ENCODE results near the gene AP1G1.
A peak's percentile ranks its signal among the peaks of the same experiment; 100 is the strongest.

AP1G1 gene

DNA sequence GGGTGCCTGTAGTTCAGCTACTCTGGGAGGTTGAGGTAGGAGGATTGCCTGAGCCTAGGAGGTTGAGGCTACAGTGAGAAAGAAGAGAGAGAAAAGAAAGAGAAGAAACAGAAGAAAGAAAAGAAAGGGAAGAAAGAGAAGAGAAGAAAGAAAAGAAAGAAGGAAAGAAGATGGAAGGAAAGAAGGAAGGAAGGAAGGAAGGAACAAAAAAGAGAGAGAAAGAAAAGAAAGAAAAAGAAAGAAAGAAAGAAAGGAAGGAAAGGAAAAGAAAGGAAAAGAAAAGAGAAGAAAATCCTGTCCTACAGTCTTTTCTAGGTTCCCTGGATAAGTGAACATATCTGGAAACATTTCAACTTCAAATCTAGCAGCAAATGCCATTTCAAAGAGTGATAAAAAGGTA is 54.5 kb downstream of the AP1G1 start:
- DNase-seq (ENCODE audit: low read depth) = no peak

- no peak for DNase-seq (ENCODE audit: low read depth)
Measured at GRCh38 chr16:71748226-71748625, 60.4 kb downstream of the AP1G1 start.

DNA sequence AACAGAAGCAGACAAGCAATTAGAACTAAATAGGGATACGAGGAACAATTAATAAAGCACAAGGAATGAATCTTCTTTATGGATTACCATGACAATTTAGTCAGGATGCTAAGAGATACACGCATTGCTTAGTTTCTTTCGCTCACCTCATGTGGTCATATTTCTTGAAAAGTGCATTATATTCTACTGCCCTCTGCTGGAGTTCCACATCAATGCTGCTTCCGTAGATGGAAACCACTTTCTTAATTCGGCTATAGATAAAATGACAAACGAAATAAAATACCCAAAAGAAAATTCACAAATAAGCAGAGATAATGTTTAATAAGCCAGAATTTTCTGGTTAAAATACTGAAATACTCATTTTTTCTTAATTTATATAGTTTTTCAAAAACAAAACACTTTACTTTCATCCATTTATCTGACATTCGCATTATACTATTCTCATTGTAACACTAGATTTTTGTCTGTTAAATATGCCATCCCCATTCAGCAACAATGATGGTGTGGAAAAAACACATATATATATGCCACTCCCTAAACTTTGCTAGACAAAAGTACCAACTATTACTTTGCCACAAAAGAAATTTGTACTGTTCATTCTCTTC is 62.1 kb downstream of the AP1G1 start:
- no peak for DNase-seq (ENCODE audit: low read depth)

DNA sequence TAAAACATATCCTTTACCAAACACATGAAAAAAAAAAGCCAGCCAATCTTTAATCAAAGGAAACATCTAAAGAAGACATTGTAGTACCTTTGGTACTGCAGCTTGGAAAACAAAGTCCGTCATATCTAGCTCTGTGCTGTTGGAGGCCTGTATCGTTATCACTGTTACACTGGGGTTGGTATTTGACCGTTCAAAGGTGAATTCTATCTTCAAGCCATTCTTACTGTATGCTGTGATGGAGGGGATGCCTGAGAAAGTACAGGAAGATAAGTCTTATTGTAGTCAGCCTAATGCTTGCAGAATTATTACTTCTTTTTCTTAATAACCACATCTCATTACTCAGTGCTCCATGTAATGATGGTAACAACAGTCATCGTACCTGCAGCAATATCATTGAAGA is 69.8 kb downstream of the AP1G1 start:
- DNase-seq (ENCODE audit: low read depth) = no peak

DNA sequence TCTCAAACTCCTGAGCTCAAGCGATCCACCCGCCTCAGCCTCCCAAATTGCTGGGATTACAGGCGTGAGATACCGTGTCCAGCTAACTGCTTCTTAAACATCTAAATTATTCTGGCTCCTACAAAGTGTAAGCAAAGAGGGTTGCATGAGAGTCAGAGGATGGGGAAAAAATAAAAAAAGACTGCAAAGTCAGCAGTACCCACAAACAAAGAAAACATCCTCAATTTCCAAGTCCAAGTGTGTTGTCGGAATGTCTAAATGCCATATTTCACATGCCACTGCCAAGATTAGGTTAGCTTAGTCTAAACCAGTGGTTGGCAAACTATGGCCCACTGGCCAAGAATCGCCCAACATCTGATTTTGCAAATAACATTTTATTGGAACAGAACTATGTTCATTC is 71.1 kb downstream of the AP1G1 start:
- no peak for DNase-seq (ENCODE audit: low read depth)

GRCh38 chr16:71734511-71734910 is 74.1 kb downstream of the AP1G1 start:
- DNase-seq (ENCODE audit: low read depth) = no peak

DNA sequence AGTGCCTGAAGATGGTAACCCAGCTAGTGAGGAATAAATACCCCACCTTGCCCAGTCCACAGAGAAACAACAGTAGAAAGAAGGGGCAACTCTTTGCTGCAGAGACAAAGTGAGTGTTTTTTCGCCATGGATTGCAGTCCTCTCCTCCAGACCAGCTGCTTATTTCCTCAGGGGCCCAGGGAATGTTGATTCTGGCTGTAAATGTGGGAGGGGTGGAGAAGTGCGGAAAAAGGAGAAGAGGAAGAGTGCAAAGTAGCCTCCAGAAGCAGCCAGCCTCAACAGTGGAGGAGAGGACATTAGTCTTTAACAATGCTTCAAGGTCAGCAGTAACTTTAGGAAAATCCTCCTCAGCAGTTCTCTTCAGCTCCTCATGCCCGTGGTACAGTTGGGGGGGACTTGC is 76.0 kb downstream of the AP1G1 start:
- DNase-seq (ENCODE audit: low read depth) = no peak

- DNase-seq (ENCODE audit: low read depth) = no peak
Measured at GRCh38 chr16:71727551-71728324, 80.9 kb downstream of the AP1G1 start.

- DNase-seq (ENCODE audit: low read depth) = no peak
Measured at GRCh38 chr16:71726476-71727315, 81.9 kb downstream of the AP1G1 start.

GRCh38 chr16:71724320-71724751 is 84.3 kb downstream of the AP1G1 start, which contains the start of gene PHLPP2:
Gene PHLPP2 (minus strand): TSS chr16:71724701. CDS start chr16:71714795, 9,906 bp downstream.
- DNase-seq (ENCODE audit: low read depth) = no peak

- DNase-seq (ENCODE audit: low read depth) = peak; percentile 82
Measured at GRCh38 chr16:71723537-71724319, 84.9 kb downstream of the AP1G1 start.

DNA sequence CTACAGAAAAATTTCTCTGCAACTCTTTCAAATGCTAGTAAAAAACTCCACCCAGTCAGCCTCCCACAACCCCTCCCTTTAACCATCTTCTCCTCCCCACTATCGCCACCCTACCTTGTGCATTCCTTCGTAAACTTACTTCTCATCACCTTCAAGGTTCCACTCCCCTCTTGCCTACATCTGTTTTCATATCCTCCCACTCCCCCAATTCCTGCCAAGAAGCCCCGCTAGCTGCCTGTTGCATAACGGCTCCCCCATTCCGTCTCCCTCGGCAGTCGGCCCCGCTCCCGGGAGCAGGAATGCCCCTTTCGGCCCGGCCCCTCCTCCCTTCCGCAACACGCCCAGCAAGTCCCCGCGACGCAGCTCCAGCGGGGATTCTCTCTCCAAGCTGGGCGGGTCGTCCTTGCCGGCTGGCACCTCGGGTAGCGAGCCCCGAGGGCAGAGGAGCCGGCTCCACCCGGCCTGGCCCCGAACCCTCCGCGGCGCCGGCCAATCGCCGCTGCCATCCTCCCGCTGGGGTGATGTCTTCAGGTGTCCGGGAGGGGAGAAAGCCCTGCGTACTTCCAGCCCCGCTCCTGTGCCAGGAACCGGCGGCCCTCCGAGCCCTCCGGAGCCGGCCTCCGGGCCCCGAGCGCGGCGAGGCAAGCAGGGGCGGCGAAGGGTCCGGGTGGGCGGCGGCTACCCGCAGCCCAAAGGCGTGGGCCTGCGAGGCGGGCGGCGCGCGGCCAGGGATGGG is 85.7 kb downstream of the AP1G1 start:
- DNase-seq (ENCODE audit: low read depth) = peak; percentile 58

- DNase-seq (ENCODE audit: low read depth) = no peak
Measured at GRCh38 chr16:71721066-71721740, 87.4 kb downstream of the AP1G1 start.

DNA sequence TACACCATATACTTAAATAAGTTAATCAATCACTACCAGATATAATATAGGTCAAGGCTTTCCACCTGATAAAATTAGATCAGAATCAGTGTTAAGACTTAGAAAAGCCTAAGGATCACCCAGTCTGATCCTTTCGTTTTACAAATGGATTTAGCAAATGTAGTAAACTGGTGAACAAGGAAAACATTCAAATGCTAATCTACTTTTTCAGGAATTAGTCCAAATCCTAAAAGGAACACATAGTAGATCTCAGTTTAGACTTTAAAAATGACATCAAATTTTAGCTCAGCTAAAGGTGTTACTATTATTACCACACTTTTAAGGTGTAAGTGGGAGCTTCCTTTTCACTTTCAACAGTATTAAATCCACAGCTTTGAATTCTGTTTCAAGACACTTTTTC is 96.1 kb downstream of the AP1G1 start:
- DNase-seq (ENCODE audit: low read depth) = no peak

- DNase-seq (ENCODE audit: low read depth) = no peak
Measured at GRCh38 chr16:71711789-71712188, 96.8 kb downstream of the AP1G1 start.

DNA sequence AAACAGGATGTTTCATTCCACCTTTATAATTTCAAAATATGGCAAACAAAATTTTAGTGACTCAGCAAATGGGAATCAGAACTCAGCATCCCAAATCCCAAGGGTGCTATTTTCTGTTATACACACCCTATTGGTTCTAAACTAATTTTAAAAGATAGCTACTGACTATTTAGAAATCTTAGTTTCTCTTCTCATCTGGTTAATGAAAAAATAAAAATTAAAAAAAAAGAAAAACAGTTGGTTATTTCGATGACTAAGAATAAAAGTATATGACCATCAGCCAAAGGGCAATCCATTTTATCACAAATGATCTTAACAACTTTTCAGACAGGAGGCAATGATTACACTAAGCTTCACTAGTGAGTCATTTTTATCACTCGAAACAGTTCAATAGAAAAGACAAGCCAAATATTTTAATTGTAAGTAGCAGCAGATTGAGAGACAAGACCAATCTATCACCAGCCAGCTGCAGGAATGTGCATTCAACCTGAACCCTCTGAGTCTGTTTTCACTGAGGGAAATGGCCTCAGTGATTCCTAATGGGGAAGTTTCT is 99.3 kb downstream of the AP1G1 start:
- DNase-seq (ENCODE audit: low read depth) = no peak

GRCh38 chr16:71708696-71709095 is 99.9 kb downstream of the AP1G1 start:
- no peak for DNase-seq (ENCODE audit: low read depth)

- no peak for DNase-seq (ENCODE audit: low read depth)
Measured at GRCh38 chr16:71707199-71707598, 101.4 kb downstream of the AP1G1 start.

GRCh38 chr16:71706046-71706445 is 102.6 kb downstream of the AP1G1 start:
- no peak for DNase-seq (ENCODE audit: low read depth)

- no peak for DNase-seq (ENCODE audit: low read depth)
Measured at GRCh38 chr16:71703333-71703732, 105.3 kb downstream of the AP1G1 start.
